GM19239 (cell line): Measurements from ENCODE around the gene SEMA4G.

ENCODE experiments used
- DNase-seq: peaks from one replicate; pipeline ENCODE4 v3.0.0; 2011; ENCODE audit warnings: low spot score; ENCODE audit not compliant: insufficient read length
- FAIRE-seq: peaks from 2 replicates; lab custom pipeline; 2011; peaks lifted over from hg19 to GRCh38; lab: Jason Lieb, UNC

SEMA4G gene

DNA sequence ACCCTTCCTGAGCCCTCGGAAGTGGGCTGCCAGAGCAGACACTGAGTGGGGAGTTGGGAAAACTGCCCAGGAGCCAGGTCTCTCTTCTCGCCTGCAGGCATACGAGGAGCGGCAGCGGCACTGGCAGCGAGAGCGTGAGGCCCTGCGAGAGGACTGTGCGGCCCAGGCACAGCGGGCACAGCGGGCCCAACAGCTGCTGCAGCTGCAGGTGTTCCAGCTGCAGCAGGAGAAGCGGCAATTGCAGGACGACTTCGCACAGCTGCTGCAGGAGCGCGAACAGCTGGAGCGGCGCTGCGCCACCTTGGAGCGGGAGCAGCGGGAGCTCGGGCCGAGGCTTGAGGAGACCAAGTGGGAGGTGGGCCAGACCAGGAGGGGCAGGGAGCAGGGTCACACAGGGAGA, 36.1 kb downstream of the SEMA4G start:
- FAIRE-seq, result no peak
- no peak for DNase-seq

DNA sequence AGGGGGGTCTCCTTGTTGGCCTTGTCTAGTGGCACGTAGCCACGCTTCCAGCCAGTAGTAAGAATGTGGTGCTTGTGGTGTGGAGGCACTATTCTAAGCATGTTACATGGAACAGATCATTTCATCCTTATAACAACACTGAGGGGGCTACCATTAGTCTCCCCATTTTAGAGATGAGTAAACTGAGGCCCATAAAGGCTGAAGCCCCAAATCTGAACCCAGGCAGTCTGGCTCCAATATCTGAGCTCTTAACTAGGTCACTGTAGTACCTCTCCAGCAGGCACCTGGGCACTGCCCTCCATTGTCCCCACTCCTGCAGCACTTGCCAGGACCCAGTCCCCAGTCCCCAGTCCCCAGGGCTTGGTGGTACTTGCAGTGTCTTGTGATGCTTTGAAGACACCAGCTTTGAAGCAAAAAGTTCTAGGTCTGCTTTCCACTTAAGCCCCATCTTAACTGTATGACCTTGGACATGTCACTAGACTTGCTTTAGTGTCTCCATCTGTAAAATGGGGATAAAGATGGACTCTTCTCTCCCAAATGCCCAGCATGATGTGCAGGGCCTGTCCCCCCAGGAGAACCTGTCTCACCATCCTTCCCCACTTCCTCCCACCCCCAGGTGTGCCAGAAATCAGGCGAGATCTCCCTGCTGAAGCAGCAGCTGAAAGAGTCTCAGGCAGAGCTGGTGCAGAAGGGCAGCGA, 36.7 kb downstream of the SEMA4G start:
- FAIRE-seq, result no peak

DNA sequence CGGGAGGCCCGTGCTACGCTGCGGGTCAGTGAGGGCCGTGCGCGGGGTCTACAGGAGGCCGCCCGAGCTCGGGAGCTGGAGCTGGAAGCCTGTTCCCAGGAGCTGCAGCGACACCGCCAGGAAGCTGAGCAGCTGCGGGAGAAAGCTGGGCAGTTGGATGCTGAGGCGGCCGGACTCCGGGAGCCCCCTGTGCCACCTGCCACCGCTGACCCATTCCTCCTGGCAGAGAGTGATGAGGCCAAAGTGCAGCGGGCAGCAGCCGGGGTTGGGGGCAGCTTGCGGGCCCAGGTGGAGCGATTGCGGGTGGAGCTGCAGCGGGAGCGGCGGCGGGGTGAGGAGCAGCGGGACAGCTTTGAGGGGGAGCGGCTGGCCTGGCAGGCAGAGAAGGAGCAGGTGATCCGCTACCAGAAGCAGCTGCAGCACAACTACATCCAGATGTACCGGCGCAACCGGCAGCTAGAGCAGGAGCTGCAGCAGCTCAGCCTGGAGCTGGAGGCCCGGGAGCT, 37.3 kb downstream of the SEMA4G start:
- FAIRE-seq, result no peak
- DNase-seq, result no peak

More for the DNA sequence above, 36.7 kb downstream of the SEMA4G start:
- no peak for DNase-seq

DNA sequence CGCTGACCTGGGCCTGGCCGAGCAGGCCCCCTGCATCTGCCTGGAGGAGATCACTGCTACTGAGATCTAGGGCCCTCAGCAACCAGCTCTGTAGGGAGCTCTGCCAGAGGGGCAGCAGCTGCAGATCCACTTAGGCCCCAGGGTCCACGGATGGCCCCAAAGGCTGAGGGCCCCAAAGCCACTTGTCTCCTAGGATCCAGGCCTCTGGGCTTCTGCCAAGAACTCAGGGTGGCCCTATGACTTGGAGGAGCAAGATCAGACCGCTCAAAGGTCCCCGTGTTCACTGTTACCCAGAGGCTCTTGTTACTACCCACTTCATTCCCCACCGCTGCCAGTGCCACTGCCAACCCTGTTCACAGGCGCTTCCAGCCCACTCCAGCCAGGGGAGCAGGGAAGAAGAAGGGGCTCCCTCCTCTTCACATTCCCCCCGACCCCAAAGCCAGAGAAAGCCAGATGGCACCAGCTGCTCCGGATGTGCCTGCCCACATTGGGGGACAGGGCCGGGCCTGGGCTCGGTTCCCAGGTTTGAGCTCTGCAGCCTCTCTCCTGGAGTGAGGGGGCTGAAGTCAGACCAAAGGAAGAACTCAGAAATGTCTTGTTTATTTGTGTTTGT, 37.9 kb downstream of the SEMA4G start:
- FAIRE-seq (no peak), DNase-seq (no peak)

DNA sequence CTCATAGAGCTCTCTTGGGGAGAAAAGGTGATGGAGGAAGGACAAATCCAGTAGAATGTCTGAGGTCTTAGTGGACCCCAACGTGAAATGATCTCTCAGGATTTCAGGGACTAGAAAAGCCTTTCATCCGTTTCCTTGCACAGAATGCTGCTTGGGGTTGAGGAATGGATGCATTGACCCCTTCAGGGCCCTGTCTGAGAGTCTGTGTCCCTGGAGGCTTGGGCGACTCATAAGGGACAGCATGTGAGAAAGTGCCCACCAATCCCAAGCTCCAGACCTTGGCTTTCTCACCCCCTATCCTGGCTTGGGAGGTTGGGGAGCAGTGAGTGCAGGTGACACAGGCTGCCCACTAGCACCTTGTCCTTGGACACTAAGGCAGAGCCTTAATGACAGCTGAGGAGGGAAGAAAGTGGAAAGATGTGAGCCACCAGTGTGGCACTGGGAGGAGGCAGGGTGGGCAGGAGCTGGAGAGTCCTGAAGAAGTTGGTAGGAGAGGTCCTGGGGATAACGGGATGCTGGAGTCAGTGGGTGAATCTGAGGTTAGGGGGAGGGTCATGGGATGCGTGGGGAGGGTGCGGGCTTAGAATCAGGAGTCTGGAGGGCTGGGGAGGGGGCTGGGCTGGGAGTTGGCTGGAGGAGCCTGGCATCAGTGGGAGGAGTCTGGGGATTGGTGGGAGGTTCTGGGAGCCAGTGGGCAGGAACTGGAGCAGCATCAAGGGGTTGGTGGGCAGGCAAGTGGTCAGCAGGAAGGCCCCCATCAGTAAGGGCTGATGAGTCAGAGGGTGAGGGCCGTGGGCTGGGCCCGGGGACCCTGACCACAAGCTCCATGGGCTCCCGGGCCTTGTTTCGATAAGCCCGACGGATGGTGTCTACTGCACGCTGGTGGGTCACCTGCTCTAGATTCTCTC, 38.9 kb downstream of the SEMA4G start:
- FAIRE-seq (no peak), DNase-seq (no peak)

DNA sequence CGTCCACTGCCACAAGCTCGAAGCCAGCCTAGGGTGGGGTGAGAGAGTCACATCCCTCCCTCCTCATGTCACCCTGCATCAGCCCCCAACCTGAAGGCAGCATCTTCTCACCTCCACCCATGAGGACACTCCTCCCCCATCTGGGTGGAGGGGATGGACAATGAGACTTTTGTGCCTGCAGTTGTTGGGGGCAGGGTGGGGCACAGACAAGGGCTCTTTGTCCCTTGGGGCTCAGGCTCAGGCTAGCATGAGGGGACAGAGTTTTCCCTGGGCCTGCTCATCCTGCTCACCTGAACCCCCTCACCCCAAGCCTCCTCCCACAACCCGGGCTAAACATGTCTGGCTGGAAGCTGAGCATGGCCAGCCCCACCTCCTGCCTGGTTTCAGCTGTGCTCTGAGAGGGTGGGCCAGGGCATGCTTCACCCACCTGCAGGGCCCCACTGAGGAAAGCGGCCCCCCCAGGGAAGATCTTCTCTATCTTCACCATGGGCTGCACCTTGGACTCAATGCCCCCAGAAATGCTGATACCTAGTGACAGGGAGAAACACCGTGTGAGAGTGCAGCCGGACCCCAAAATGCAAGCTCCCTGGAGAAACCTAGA, 39.6 kb downstream of the SEMA4G start:
- no peak for FAIRE-seq
- DNase-seq, result no peak

DNA sequence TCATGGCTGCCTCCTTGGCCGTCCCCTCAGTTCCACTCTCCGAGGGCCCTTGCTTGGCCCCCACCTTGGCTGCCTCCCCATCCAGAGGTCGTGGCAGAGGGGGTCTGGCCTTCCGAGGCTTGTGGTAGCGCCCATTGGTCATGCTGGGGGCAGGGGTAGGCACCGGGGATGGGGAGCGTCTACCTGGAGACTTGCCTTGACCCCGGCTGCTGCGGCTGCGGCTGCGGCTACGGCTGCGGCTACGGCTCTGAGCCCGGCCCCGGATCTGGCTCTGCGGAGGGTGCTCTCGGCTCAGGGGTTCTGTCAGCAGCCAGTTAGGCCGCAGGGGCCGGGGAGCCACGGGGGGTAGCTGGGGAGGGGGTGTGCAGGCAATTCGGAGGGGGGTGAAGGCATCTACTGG, 41.0 kb downstream of the SEMA4G start:
- FAIRE-seq (no peak), DNase-seq (no peak)

DNA sequence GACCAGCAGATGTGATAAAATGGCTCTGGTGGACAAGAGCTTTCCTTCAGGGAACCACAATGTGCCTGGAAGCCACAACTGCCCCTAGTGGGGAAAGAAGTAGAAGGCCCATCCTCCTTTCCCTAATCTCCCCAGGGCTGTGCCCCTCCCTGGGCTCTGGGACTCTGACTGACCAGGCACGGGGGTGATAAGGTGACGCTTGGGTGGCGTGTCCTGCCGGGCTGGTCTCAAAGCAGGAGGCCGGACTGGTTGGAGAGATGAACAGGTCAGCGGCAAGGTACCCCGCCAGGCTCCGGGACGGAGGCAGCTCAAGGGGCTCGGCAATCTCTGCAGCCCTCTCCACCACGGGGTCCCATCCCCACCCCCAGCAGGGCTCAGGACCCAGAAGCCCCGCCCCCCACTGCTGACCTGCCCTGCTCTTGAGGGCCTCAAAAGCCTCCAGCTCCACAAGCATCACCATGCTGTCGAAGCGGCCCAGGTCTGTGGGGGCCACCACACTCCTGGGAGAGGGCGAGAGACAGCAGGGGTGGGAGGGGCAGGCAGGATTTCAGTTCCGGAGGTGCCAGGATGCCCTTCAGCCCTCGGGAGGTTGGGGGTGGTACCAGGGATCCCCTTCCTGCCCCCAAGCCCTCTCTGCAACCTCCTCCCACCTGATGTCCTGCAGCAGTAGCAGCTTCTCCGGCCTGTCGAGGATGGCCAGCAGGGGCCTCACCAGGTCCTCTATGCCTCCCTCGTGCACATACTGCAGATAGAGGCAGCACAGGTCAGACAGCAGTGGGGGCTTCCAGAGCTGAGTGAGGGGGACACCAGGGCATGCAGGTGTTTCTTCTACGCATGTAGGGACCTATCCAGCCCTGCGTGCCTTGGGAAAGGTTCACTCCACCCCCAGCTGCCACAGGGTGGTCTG, 42.5 kb downstream of the SEMA4G start:
- DNase-seq, result no peak
- no peak for FAIRE-seq

DNA sequence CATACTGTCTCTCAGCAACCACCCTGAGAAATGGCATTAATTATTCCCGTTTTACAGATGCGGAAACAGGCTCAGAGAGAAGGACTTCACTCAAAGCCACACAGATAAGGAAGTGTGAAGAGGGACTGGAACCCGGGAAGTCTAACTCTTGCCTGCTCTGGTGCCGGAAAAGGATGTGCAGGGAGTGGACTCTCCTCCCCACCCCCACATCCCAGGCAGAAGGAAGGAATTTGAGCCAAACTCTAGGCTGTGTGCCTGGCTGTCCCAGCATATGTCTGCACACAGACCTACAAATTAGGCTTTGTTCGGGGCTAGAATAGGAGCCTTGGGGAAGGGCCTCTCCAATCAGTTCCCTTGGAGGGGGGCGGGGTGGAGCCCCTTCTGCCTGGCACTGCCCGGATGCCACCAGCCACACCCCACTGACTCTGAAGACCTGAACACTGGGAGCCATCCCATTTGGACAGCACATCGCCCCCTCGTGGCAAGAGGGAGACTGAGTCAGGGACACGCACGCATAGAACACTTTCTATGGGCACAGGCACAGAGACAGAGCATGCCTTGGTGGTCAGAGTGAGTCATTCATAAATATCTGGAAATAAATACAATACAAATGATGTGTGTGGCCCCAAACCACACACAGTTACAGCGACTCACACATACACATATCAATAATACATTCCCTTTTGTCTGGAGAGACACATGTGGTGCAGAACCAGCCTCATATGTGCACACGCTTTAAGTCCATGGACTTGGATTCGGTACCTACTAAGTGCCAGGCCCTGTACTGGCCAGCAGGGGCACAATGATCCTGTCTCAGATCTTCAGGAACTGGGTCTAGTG, 43.4 kb downstream of the SEMA4G start:
- peak; percentile 93 for FAIRE-seq
- peak; percentile 90 for DNase-seq

DNA sequence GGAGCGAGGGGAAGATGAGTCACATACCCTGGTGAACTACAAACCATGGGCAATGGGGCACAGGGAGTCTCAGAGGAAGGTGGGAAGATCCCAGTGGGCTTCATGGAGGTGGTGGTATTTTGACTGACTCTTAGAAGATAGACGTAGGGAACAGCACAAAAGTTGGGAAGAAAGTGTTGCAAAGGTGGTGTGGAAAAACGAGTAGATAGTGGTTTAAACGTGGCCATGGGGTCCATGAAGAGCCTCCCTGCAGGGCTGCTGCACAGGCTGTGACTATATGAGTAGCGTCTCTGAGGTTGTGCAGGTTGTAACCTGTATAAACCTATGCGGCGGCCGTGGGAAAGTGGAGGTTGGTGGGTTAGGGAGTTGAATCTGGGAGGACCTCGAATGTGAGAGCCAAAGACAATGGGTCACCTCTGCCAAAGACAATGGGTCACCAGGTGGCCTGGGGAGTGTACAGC, 44.1 kb downstream of the SEMA4G start:
- no peak for DNase-seq
- FAIRE-seq, result no peak

DNA sequence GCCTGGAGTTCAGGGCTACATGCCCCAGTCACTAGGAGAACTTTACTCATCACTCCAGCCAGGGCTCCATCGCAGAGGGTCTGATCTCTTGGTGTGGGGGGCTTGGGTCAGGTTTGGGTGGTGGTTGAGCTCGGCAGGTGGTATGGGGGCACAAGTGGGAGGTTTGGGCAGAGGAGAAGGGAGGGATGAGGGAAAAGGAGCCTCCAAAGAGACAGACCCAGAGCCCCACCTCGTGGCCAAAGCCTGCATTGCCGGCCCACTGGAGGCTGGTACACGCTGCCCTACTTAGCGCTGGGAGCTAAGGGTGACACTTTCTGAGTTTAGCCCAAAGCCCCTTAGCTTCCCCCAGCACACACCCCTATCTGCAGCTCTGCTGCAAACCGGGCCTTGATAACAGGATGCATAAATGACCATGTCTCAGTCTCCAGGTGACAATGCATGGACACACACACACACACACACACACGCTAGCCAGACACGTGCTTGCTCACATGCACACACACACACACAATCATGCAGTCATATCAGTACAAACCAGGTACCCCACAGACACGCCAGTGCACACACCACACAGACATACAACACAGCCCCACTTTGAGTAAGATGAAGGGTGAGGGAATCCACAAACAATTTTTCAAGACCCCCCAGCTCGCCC, 45.1 kb downstream of the SEMA4G start:
- FAIRE-seq (peak; percentile 82), DNase-seq (peak; percentile 82)

DNA sequence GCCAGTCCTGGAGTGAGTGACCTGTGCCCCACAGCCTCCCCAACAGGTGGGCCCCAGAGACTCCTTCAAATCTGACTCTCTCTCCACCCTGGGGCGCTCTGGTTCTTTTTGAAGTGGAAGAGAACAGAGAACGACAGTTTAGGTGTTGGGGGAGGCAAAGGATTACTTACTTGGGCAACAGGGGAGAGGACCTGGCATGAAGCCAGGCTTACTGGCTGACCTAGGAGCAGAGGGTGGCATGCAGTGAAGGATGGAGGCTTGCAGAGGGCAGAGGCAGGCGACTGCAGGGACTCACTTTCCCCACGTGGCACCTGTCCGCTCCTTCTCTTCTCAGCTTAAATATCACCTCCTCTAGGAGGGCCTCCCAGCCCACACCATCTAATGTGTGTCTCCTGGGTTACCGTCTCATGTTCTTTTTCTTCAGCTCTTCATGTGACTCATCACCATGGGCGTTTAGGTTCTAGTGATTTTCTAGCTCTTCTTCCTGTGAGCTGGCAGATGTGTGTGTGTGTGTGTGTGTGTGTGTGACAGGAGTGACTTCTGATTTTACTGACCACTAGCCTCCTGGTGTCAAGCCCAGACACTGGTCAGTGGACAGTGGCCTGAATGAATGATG, 45.8 kb downstream of the SEMA4G start:
- no peak for DNase-seq

DNA sequence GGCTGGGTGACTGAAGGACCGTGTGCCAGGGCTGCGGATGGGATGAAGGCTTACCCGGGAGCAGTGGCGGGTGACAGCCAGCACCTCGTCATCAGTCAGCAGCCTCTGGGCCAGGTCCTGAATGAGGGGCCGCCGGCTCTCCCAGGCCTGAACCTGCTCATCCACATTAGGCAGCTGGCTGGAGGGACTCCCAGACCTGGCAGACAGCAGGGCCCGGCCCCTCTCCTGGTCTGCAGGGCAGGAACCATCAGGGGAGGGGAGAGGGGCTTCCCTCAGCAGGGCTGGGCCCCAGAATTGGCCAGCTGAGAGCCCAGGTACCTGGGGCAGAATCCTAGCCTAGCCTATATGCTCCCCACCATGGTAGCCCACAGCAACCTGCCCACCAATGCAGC, 46.3 kb downstream of the SEMA4G start:
- FAIRE-seq (no peak), DNase-seq (no peak)

More for the DNA sequence above, 45.8 kb downstream of the SEMA4G start:
- FAIRE-seq, result no peak

DNA sequence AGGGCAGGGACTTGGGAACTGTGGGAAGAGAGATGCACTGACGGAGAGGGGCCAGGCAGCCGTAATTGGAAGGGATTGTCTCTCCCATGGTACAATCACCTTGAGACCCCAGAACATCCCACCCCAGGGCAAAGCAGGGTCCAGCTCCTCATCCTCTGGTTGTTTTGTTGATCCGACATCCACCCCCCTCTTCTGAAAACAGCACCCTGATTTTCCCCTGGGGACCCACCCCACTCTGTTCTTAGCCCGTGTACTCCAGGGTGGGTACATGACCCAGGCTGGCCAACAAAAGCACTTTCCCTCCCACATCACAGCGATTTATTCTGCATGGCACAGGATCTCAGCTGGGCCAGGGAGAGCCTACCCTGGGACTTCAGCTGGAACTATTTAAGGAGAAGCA, 47.5 kb downstream of the SEMA4G start:
- FAIRE-seq (no peak), DNase-seq (no peak)

DNA sequence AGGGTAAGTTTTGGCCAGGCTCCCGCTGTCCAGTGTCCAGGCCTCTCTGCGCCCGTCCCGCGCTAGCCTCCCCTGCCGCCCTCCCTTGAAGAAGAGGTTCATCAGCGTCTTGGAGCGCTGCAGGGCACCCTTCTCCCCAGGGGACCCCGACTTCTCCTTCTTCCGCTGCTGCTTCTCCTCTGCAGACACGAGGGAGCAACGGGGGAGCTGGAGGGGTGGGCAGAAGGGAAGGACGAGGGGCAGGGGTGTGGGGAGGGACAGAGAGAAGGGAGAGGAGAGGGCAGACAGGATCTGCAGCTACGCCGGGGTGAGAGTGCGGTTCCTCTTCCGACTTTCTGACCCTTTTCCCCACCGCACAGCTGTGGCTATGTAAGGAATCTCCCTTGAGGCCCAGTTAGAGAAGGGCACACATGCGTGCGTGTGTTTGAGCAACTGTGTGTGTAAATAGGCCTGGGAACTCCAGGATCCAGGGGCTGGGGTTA, 48.9 kb downstream of the SEMA4G start:
- FAIRE-seq (no peak), DNase-seq (no peak)

DNA sequence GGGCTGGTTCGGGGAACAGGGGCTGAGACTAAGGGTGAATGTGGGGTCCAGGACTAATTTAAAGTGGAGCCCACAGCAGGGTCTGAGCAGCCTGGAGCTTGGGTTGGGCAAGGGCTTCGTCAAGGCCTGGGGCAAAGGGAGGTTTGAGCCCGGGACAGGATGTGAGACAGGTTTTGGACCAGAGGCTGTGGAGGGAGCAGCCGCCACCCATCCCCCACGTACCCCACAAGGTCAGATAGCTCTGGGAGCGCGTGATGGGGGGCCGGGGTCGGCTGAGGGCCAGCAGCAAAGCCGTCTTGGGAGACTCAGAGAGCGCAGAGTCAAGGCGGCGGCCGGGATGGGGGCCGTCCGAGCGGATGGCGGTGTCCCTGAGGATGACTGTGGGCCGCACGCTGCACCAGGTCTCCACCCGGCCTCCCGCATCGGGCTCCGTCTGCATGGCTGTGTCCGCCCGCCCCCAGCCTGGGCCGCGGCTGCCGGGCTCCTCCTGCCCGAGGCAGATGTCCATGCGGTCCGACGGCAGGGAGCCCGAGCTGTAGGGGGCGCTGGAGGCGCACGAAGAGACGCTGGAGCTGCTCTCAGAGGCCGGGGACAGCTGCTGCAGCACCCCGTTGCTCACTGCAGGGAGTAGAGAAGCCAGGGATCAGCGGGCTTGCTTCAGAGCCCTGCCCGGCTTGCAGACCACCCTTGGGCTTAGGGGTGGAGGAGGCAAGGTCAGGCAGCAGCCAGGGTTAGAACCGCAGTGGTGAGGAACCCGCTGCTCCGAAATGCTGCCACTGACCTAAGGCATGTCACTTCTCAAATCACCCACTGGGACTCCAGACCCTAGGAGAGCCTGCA, 49.5 kb downstream of the SEMA4G start:
- DNase-seq (peak; percentile 68), FAIRE-seq (peak; percentile 18)
